Measurements from ENCODE around the gene CYP2W1.

Gene CYP2W1

DNA sequence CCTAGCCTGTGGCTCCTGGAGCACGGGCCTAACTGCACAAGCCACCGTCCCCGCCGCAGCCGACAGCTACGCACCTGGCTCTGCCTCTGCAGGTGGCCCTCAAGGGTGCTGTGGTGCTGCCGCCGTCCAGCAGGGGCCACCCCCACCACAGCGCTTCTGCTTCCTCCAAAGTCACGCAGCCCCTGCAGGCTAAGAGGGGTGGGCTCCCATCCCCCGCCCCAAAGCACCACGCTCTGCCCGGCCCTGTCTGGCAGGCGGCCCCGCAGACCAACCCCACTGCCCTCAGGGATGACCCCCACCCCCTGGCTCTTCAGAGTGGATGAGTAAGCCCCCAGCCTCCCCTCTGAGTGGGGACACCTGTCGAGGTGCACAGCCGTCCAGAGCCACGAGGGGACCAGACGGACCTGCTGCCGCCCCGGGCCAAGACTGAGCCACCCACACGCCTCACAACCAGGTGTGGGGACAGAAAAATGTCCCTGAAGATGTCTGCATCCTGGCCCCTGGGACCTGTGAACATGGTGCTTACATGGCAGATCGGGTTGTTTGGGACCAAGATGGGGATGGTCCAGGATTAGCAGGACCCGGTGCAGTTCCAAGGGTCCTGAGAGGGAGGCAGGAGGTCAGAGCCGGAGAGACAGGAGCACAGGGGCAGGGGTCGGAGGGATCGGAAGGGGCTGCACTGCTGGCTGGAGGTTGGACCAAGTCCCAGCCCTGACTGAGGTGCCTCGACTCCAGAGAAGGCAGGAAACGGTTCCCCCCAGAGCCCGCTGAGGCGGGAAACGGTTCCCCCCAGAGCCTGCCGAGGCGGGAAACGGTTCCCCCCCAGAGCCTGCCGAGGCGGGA, 19.5 kb upstream of the CYP2W1 start:
- TF ChIP-seq, protein P1, sequence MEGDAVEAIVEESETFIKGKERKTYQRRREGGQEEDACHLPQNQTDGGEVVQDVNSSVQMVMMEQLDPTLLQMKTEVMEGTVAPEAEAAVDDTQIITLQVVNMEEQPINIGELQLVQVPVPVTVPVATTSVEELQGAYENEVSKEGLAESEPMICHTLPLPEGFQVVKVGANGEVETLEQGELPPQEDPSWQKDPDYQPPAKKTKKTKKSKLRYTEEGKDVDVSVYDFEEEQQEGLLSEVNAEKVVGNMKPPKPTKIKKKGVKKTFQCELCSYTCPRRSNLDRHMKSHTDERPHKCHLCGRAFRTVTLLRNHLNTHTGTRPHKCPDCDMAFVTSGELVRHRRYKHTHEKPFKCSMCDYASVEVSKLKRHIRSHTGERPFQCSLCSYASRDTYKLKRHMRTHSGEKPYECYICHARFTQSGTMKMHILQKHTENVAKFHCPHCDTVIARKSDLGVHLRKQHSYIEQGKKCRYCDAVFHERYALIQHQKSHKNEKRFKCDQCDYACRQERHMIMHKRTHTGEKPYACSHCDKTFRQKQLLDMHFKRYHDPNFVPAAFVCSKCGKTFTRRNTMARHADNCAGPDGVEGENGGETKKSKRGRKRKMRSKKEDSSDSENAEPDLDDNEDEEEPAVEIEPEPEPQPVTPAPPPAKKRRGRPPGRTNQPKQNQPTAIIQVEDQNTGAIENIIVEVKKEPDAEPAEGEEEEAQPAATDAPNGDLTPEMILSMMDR (conservative IDR thresholded peaks at IDR 0.05; ENCODE audit: low read depth, low read length) = no peak
- no peak for DNase-seq (ENCODE audit: low read depth)
- H3K4me3 ChIP-seq (ENCODE audit: low read depth, low read length) = no peak overlapping the region

DNA sequence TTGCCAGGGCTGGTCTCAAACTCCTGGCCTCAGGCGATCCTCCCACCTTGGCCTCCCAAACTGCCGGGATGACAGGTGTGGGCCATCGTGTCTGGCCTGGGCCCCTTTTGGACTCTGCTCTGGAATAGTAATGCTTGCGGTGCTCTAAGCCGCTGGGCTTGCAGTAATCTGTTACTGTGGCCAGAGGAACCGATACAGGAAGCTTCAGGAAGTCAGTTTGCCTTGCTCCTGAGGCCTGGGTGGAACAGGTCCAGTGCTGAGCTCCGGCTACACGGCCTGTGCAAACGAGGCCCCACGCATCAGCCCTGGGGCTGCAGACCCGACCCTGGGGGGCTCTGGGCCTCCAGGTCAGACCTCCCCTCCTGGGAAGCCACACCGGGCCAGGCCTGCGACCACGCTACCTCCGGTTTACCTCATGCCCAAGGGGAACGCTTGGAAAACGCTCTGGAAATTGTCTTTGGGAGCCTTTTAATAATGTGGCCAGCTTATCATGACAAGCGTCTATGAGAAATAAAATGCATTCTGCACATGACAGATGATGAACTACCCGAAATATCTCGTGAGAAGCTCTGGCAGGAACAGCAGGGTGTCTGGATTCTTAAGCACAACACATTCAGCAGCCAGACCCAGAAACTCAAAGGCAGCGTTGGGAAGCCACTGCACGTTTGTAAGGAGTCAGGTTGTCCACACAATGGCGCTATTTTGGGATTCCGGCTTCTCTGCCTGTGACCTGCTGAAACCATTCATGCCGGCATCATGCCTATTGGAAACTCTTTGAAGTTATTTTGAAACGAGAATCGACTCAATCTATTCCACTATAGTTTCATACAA, 18.4 kb upstream of the CYP2W1 start:
- peak; percentile 73 for DNase-seq (ENCODE audit: low read depth)
- TF ChIP-seq, protein P1 (conservative IDR thresholded peaks at IDR 0.05; ENCODE audit: low read depth, low read length) = peak; percentile 33
- H3K4me3 ChIP-seq (ENCODE audit: low read depth, low read length) = no peak overlapping the region

DNA sequence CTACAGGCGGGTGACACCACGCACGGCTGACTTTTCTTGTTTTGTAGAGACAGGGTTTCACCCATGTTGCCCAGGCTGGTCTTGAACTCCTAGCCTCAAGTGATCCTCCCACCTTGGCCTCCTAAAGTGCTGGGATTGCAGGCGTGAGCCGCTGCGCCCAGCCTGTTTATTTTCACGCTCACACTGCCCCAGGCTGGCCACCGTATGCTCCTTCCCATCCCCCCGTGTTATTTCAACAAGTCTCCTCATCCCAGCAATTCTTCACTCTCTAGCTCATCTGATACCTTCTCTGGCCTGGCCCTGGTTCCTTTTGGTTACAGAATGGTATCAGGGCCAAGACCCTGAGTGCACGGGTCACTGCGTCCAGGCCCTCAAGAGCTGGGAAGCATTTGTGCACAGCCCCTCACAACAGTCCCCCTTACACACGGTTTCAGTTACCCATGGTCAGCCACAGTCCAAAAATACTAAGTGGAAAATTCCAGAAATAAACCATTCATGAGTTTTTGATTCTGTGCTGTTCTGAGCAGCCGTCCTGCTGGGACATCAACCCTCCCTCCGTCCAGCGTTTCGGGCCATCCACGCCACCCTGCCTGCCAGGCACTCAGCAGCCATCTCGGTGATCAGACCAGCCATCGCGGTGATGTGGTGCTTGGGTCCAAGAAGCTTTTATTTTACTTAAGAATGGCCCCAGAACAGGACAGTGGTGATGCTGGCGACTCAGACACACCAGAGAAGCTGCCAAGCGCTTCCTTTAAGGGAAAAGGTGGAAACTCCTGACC, 16.5 kb upstream of the CYP2W1 start:
- TF ChIP-seq, protein P1 (conservative IDR thresholded peaks at IDR 0.05; ENCODE audit: low read depth, low read length) = no peak
- no peak for DNase-seq (ENCODE audit: low read depth)
- no peak overlapping the region for H3K4me3 ChIP-seq (ENCODE audit: low read depth, low read length)

DNA sequence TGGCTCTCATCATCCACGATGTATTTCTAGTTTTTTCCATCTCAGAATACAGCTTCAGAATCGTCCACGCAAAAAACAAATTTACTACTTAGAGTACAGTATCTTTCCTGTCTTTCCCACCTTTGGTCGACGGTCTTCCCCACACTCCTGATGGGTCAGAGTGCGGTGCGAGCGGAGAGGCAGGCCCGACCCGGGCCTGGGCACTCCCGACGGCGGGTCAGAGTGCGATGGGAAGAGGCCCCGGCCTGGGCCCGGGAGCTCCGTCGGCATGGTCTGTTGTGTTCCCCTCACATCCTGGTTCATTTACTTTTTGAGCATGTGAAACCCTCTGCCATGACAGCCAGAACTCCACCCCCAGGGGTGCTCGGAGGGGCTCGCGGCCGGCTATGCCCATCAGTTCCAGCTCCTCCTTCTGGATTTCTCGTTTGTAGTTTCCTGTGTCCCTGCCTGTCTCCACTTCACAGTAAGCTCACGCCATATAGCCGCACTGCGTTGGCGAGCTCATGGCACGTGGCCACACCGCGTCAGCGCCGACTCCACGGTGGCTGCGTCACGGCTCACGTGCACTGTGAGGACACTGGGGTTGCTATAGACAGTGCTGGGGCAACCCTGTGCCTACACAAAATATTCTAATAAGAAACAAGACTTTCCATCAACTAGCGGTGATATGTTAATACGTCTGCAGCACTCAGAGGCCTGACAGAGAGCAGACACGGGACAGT, 15.5 kb upstream of the CYP2W1 start:
- TF ChIP-seq, protein P1 (conservative IDR thresholded peaks at IDR 0.05; ENCODE audit: low read depth, low read length) = no peak
- DNase-seq (ENCODE audit: low read depth) = no peak
- no peak overlapping the region for H3K4me3 ChIP-seq (ENCODE audit: low read depth, low read length)

DNA sequence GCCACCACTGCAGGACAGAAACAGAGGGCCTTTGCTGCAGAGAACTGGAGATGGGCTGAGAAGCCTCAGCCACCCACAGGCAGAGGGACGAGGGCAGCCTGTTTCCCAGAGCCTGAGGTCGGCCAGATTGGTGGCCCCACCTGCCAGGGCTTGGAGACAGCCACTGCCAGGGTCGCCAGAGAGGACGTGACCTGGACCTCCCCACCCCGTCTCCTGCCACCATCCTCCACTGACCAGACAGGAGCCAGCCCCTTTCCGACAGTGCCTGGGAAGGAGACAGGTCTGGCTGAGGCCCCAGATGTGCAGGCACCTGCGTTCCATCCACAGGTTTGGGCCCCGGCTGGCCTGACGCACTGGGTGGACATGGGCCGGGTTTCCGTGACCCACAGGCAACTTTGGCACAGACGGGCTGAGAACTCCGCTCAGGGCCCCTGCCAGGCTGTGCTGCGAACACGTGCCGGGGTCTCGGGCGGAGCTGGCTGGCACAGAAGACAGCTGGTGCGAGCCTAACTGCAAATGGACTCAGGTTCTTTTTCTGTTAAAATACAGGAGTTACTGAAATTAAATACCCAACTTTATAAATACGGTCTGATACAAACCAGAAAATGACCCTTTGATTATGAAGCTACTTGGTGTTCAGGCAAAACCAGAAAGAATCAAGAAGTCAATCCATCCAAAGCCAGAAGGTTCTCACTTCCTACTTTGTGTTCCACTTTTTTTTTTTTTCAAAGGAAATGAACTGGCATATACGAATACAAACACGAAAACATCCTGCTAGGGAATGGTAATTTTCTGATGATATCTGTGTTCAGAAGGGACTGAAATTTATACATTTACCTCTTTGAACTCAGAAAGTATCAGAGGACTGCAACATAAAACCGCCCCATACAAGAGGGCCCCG, 14.5 kb upstream of the CYP2W1 start:
- DNase-seq (ENCODE audit: low read depth) = no peak
- TF ChIP-seq, protein P1 (conservative IDR thresholded peaks at IDR 0.05; ENCODE audit: low read depth, low read length) = no peak
- H3K4me3 ChIP-seq (ENCODE audit: low read depth, low read length) = no peak overlapping the region
